Left lung (tissue), 10 donors: Measurements from ENCODE around the gene AP5S1. TPM values are rescaled to one million over a fixed set of nuclear protein-coding genes. Genes with fewer than 3 reads are reported as not detected.

Experiments used
- ATAC-seq: fragments of 200-7000 bp; cut with Tn5 transposase; one replicate; pipeline ENCODE4 v1.9.1; 2020; ENCODE audit warnings: moderate library complexity
- DNase-seq, 4 donors: peaks; one replicate each; pipeline ENCODE4 v3.0.0-alpha.2; 2013 to 2020
- H3K27ac ChIP-seq, 2 donors: fragments of 200-600 bp; sonication (generic) in 1 of 2; one replicate each; pipeline versions ENCODE4 v1.5.0 to v1.8.0; 2020 to 2021
- H3K27me3 ChIP-seq, 2 donors: fragments of 200-600 bp; sonication (generic) in 1 of 2; one replicate each; pipeline versions ENCODE4 v1.5.0 to v1.8.0; 2020 to 2021
- H3K36me3 ChIP-seq, 2 donors: fragments of 200-600 bp; sonication (generic) in 1 of 2; one replicate each; pipeline versions ENCODE4 v1.5.0 to v1.8.0; 2020 to 2021
- H3K4me1 ChIP-seq, 2 donors: fragments of 200-600 bp; one replicate each; pipeline ENCODE4 v1.8.0; 2021
- H3K4me3 ChIP-seq, 2 donors: fragments of 200-600 bp; sonication (generic) in 1 of 2; one replicate each; pipeline versions ENCODE4 v1.5.0 to v1.8.0; 2020 to 2021; ENCODE audit warnings: mild to moderate bottlenecking in 1 of 2
- H3K9me3 ChIP-seq, 2 donors: fragments of 200-600 bp; sonication (generic) in 1 of 2; one replicate each; pipeline versions ENCODE4 v1.5.0 to v1.8.0; 2020 to 2021
- CTCF ChIP-seq, 2 donors: fragments of 200-600 bp; sonication (generic) in 1 of 2; IDR thresholded peaks; one replicate each; pipeline versions ENCODE4 v1.5.0 to v1.8.0; 2021; ENCODE audit warnings: antibody characterized with exemption in 2 of 2
- intact Hi-C, 2 donors: fragments of 100-400 bp; cut with DNase I; formaldehyde crosslinking; loops; one replicate each; pipeline versions ENCODE4 v1.11.2 to v1.14.2; 2022
- polyA plus RNA-seq, 6 donors: library from polyadenylated mRNA; unstranded; fragments of 120-200 nt; gene quantifications; one replicate each; pipeline ENCODE4 v1.2.1, GENCODE V29; 2013; ENCODE audit not compliant: insufficient read length in 6 of 6
- total RNA-seq, 2 donors: library from RNA; stranded (reverse); fragmentation: NEBNext Ultra II Directional; extraction: Animal tissue kit (Norgen Biotek cat#: 25700); gene quantifications; one replicate each; pipeline ENCODE4 v1.2.1, GENCODE V29; 2021
- donor health status: DM: no; HTN: yes; CAD: no.
- donor health status: DM: no; HTN: no; CAD: no.

AP5S1 gene
- total and polyA plus RNA-seq, 8 donors: 8.3 to 13.6 (median 11.9) TPM

DNA sequence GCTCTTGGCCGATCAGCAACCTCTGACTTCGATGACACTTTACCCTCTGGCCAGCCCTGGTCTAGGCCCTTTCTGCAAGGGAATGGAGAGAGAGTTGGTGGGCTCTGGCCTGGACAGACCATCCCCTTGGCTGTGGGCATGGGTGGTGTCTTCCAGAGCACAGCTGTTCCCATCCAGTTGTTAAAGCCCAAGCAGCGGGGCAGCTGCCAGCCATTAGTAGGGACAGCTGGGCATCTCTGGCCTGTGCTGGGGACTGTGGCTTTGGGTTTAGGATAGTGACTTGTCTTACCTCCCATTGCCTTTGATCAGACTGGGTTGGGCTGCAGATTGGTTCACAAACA, 21.5 kb upstream of the AP5S1 start:
- TF ChIP-seq CTCF (IDR thresholded peaks at IDR 0.05): no peak

GRCh38 chr20:3800256-3800877, 20.0 kb upstream of the AP5S1 start:
- DNase-seq (no peak), ATAC-seq (no peak)
- intact Hi-C loops: no loop called here
- H3K36me3 ChIP-seq: peaks cover 0 to 76% of the 10 kb centered on the region in 2 donors
- no peaks in the 10 kb centered on the region for H3K27me3 ChIP-seq
- H3K4me3 ChIP-seq: no peak overlapping the region
- TF ChIP-seq CTCF (IDR thresholded peaks at IDR 0.05): no peak
- peaks cover 62 to 91% of the 10 kb centered on the region in 2 donors for H3K4me1 ChIP-seq
- peak overlapping the region; percentile 14 to 21 for H3K27ac ChIP-seq
- no peaks in the 10 kb centered on the region for H3K9me3 ChIP-seq

More for the DNA sequence above, 21.5 kb upstream of the AP5S1 start:
- Histone ChIP-seq H3K9me3 (no peaks in the 10 kb centered on the region), H3K4me3 (peak overlapping the region in 1 of 2 donors; percentile 79), H3K27me3 (no peaks in the 10 kb centered on the region), H3K4me1 (peaks cover 57 to 86% of the 10 kb centered on the region in 2 donors), H3K36me3 (peaks cover 0 to 61% of the 10 kb centered on the region in 2 donors), H3K27ac (peak overlapping the region; percentile 51 to 91)
- ATAC-seq (no peak), DNase-seq (no peak)
- intact Hi-C loops: no loop called here

DNA sequence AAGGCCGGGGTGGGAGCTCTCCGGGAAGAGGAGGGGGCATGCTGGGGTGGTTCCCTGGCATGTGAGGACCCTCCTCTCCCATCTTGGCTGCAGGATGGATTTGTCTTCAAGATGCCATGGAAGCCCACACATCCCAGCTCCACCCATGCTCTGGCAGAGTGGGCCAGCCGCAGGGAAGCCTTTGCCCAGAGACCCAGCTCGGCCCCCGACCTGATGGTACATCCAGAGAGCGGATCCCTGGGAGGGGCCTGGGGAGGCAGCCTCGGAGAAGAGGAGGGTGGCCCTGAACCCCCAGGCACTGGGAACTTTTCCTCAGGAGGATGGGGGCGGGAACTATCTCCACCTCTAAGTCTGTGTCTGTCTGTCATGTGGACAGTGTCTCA, 19.5 kb upstream of the AP5S1 start:
- Histone ChIP-seq H3K36me3 (peaks cover 0 to 81% of the 10 kb centered on the region in 2 donors), H3K9me3 (no peaks in the 10 kb centered on the region), H3K27me3 (no peaks in the 10 kb centered on the region), H3K27ac (peak overlapping the region in 1 of 2 donors; percentile 21), H3K4me1 (peaks cover 63 to 94% of the 10 kb centered on the region in 2 donors), H3K4me3 (no peak overlapping the region)
- intact Hi-C loops: no loop called here
- TF ChIP-seq CTCF (IDR thresholded peaks at IDR 0.05): no peak
- DNase-seq: no peak
- no peak for ATAC-seq

- ATAC-seq (no peak), DNase-seq (no peak)
- Histone ChIP-seq H3K9me3 (no peaks in the 10 kb centered on the region), H3K4me1 (peaks cover 67 to 98% of the 10 kb centered on the region in 2 donors), H3K27ac (peak overlapping the region in 1 of 2 donors; percentile 21), H3K27me3 (no peaks in the 10 kb centered on the region), H3K4me3 (no peak overlapping the region), H3K36me3 (peaks cover 0 to 85% of the 10 kb centered on the region in 2 donors)
- intact Hi-C loops: no loop called here
- no peak for TF ChIP-seq CTCF (IDR thresholded peaks at IDR 0.05)
Measured at GRCh38 chr20:3801299-3801698, 19.0 kb upstream of the AP5S1 start.

DNA sequence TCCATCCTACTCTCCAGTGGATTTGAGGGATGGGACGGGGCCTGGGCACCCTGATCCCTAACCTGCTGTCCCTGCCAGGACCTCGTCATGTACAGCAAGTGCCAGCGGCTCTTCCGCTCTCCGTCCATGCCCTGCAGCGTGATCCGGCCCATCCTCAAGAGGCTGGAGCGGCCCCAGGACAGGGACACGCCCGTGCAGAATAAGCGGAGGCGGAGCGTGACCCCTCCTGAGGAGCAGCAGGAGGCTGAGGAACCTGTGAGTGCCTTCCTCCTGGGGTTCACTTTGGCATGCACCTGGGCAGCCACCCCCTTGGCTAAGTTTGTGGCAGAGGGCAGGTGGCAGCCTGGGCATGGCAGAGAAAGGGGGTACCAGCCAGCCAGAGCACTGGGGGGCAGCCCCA, 18.5 kb upstream of the AP5S1 start:
- peak in 1 of 4 donors; percentile 83 for DNase-seq
- Histone ChIP-seq H3K27ac (peak overlapping the region; percentile 21 to 69), H3K9me3 (no peaks in the 10 kb centered on the region), H3K4me3 (peak overlapping the region in 1 of 2 donors; percentile 7), H3K36me3 (peaks cover 0 to 85% of the 10 kb centered on the region in 2 donors), H3K27me3 (no peaks in the 10 kb centered on the region), H3K4me1 (peaks cover 73 to 99% of the 10 kb centered on the region in 2 donors)
- peak; percentile 8 for ATAC-seq
- intact Hi-C loops: no loop called here
- no peak for TF ChIP-seq CTCF (IDR thresholded peaks at IDR 0.05)
